OCI-LY7 (cell line): Measurements from ENCODE around the gene NOMO2. TPM values are rescaled to one million over a fixed set of nuclear protein-coding genes. Genes with fewer than 3 reads are reported as not detected.
A peak's percentile ranks its signal among the peaks of the same experiment; 100 is the strongest.
"Not testable (repeated sequence)": the region's sequence is repeated elsewhere in the genome, so short reads cannot be mapped to it uniquely, and the experiment has no call there.

Experiments
- BruUV-seq: library from RNA; stranded (reverse); fragments of 400-500 nt; replicated peaks from 2 replicates; lab custom pipeline; 2021; lab: Mats Ljungman, UMichigan
- CTCF ChIA-PET: fragments of 300-600 bp; sonication (Branson Sonifier 250); formaldehyde crosslinking; loops from one replicate; lab custom pipeline; 2022; ENCODE audit warnings: antibody characterized with exemption; ENCODE audit not compliant: unreplicated experiment; lab: Charles Lee
- POLR2A ChIA-PET: fragments of 300-600 bp; sonication (Branson Sonifier 250); formaldehyde crosslinking; loops from one replicate; lab custom pipeline; 2022; ENCODE audit warnings: antibody characterized with exemption; lab: Charles Lee
- DNase-seq: peaks from one replicate; pipeline ENCODE4 v3.0.0-alpha.2; 2015; ENCODE audit warnings: low spot score
- H2AFZ ChIP-seq: fragments of 200-600 bp; sonication (generic), shearing (Covaris generic); 2 replicates; pipeline ENCODE4 v1.6.1; 2014; ENCODE audit warnings: mild to moderate bottlenecking, antibody characterized with exemption, low read length, moderate library complexity
- H3K27ac ChIP-seq: fragments of 200-600 bp; sonication (generic); 2 replicates; pipeline ENCODE4 v1.5.1; 2014; ENCODE audit warnings: mixed run types, low read depth, mild to moderate bottlenecking, moderate library complexity, low read length, inconsistent platforms; ENCODE audit not compliant: poor library complexity, severe bottlenecking
- H3K36me3 ChIP-seq: fragments of 200-600 bp; sonication (generic); 2 replicates; pipeline ENCODE4 v1.6.1; 2014; ENCODE audit warnings: mild to moderate bottlenecking, antibody characterized with exemption, low read length, moderate library complexity, mixed read lengths; ENCODE audit not compliant: insufficient read depth
- H3K4me1 ChIP-seq: fragments of 200-600 bp; sonication (generic); 2 replicates; pipeline ENCODE4 v1.5.1; 2014; ENCODE audit warnings: mild to moderate bottlenecking, low read length; ENCODE audit not compliant: insufficient read depth, poor library complexity, severe bottlenecking
- H3K4me2 ChIP-seq: fragments of 200-600 bp; sonication (generic); 2 replicates; pipeline ENCODE4 v1.6.1; 2014; ENCODE audit warnings: mild to moderate bottlenecking, low read length
- H3K4me3 ChIP-seq: fragments of 200-600 bp; sonication (generic); 2 replicates; pipeline ENCODE4 v1.5.1; 2014; ENCODE audit warnings: mild to moderate bottlenecking, low read depth, low read length; ENCODE audit not compliant: poor library complexity, severe bottlenecking
- H3K79me2 ChIP-seq: fragments of 200-600 bp; sonication (generic); 2 replicates; pipeline ENCODE4 v1.6.1; 2016; ENCODE audit warnings: low read depth, mild to moderate bottlenecking, low read length, moderate library complexity, mixed read lengths; ENCODE audit not compliant: insufficient read depth
- H3K9me2 ChIP-seq: fragments of 200-600 bp; sonication (generic); 2 replicates; pipeline ENCODE4 v1.6.1; 2016; ENCODE audit warnings: mild to moderate bottlenecking, low read length, mixed read lengths; ENCODE audit not compliant: insufficient read depth
- H3K9me3 ChIP-seq: fragments of 200-600 bp; sonication (generic); 2 replicates; pipeline ENCODE4 v1.6.1; 2014; ENCODE audit warnings: mild to moderate bottlenecking, mixed run types, low read length, mixed read lengths
- H4K20me1 ChIP-seq: fragments of 200-600 bp; sonication (generic); 2 replicates; pipeline ENCODE4 v1.6.1; 2014; ENCODE audit warnings: mild to moderate bottlenecking, antibody characterized with exemption, low read length, moderate library complexity, mixed read lengths; ENCODE audit not compliant: insufficient read depth
- intact Hi-C: fragments of 100-400 bp; cut with micrococcal nuclease; formaldehyde crosslinking; loops from one replicate; pipeline ENCODE4 v1.10.0; 2022; ENCODE audit not compliant: unreplicated experiment
- total RNA-seq, 2 experiments: library from RNA; depleted of rRNA in 1 of 2; stranded (reverse); fragments of >200 nt in 1 of 2; shearing (Covaris generic) in 1 of 2; gene quantifications; 2 replicates each; pipeline ENCODE4 v1.2.3, GENCODE V29; 2014 to 2022

NOMO2 gene
- total RNA-seq, 2 experiments from 2014 or later = 65.0 to 80.2 TPM

- H3K4me2 ChIP-seq, H3K27ac ChIP-seq, BruUV-seq, CTCF ChIA-PET, H4K20me1 ChIP-seq, H3K4me3 ChIP-seq, H3K9me2 ChIP-seq, H3K79me2 ChIP-seq, H3K4me1 ChIP-seq, DNase-seq, POLR2A ChIA-PET, H3K9me3 ChIP-seq, intact Hi-C loops, H3K36me3 ChIP-seq, H2AFZ ChIP-seq: not testable (repeated sequence)
Observed at GRCh38 chr16:18534308-18534707, 27.6 kb downstream of the NOMO2 start.

GRCh38 chr16:18531323-18531722 lies 30.6 kb downstream of the NOMO2 start:
- H3K4me1 ChIP-seq = not testable (repeated sequence)

GRCh38 chr16:18530329-18530728 lies 31.6 kb downstream of the NOMO2 start:
- DNase-seq, H2AFZ ChIP-seq, H3K4me2 ChIP-seq, H3K36me3 ChIP-seq, H3K9me2 ChIP-seq, H3K79me2 ChIP-seq, H3K4me1 ChIP-seq, CTCF ChIA-PET, H3K9me3 ChIP-seq, BruUV-seq, intact Hi-C loops, H3K27ac ChIP-seq, H3K4me3 ChIP-seq, POLR2A ChIA-PET, H4K20me1 ChIP-seq: not testable (repeated sequence)

More at GRCh38 chr16:18531323-18531722, 30.6 kb downstream of the NOMO2 start:
- H4K20me1 ChIP-seq, H3K27ac ChIP-seq, H3K9me2 ChIP-seq, H3K4me3 ChIP-seq, H3K4me2 ChIP-seq, intact Hi-C loops, H3K36me3 ChIP-seq, H3K79me2 ChIP-seq, DNase-seq, POLR2A ChIA-PET, CTCF ChIA-PET, H2AFZ ChIP-seq, H3K9me3 ChIP-seq, BruUV-seq: not testable (repeated sequence)

DNA sequence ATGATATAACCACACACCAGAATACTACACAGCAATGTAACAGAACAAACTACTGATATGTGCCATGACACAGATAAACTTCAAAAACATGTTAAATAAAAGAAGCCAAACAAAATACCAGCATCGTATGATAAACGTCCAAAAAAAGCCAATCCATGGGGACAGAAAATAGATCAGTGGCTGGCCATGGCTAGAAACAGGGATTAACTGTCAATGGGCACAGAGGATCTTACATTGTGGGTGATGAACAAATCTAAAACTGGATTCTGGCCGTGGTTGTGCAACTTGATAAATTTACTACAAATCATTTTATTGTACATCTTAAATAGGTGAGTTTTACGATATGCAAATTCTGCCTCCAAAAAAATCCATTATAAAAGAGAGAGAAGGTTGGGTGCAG lies 35.4 kb downstream of the NOMO2 start:
- H3K79me2 ChIP-seq, H3K9me2 ChIP-seq, H2AFZ ChIP-seq, DNase-seq, H3K4me2 ChIP-seq, H3K4me3 ChIP-seq, H3K27ac ChIP-seq, H3K4me1 ChIP-seq, POLR2A ChIA-PET, H4K20me1 ChIP-seq, H3K36me3 ChIP-seq, H3K9me3 ChIP-seq, intact Hi-C loops, CTCF ChIA-PET: not testable (repeated sequence)
- TSS peak; percentile 31 for BruUV-seq

- H2AFZ ChIP-seq, DNase-seq, POLR2A ChIA-PET, intact Hi-C loops, H3K4me2 ChIP-seq, H3K9me2 ChIP-seq, H3K4me3 ChIP-seq, H4K20me1 ChIP-seq, H3K9me3 ChIP-seq, BruUV-seq, H3K79me2 ChIP-seq, H3K4me1 ChIP-seq, CTCF ChIA-PET, H3K27ac ChIP-seq, H3K36me3 ChIP-seq: not testable (repeated sequence)
Observed at GRCh38 chr16:18525882-18526482, 35.9 kb downstream of the NOMO2 start.

- H3K4me1 ChIP-seq, DNase-seq, CTCF ChIA-PET, H4K20me1 ChIP-seq, H3K36me3 ChIP-seq, H3K4me2 ChIP-seq, H2AFZ ChIP-seq, BruUV-seq, POLR2A ChIA-PET, H3K27ac ChIP-seq, H3K79me2 ChIP-seq, H3K9me3 ChIP-seq, H3K4me3 ChIP-seq, intact Hi-C loops, H3K9me2 ChIP-seq: not testable (repeated sequence)
Observed at GRCh38 chr16:18522637-18523036, 39.3 kb downstream of the NOMO2 start.
